GM18505 (cell line): ENCODE results near the gene DPP10.

ENCODE experiments used
- ATAC-seq: cut with Tn5 transposase; IDR thresholded peaks from one replicate; pipeline ENCODE4 v1.9.1; 2021; ENCODE audit not compliant: unreplicated experiment
- POLR2A ChIP-seq: IDR thresholded peaks from 4 replicates; pipeline ENCODE4 v1.6.1; 2011; ENCODE audit warnings: borderline replicate concordance; ENCODE audit not compliant: insufficient read depth, insufficient read length; ENCODE audit errors: extremely low read depth

Gene DPP10

GRCh38 chr2:115558725-115559124, 1116.3 kb downstream of the DPP10 start:
- ATAC-seq: no peak
- no peak for TF ChIP-seq POLR2A

GRCh38 chr2:115560666-115561065, 1118.2 kb downstream of the DPP10 start:
- TF ChIP-seq POLR2A: no peak

GRCh38 chr2:115568643-115569042, 1126.2 kb downstream of the DPP10 start:
- no peak for ATAC-seq
- no peak for TF ChIP-seq POLR2A

More at GRCh38 chr2:115560666-115561065, 1118.2 kb downstream of the DPP10 start:
- ATAC-seq: no peak

- no peak for ATAC-seq
- TF ChIP-seq POLR2A: no peak
These were observed 1127.1 kb downstream of the DPP10 start for GRCh38 chr2:115569547-115569946.

- no peak for TF ChIP-seq POLR2A
- ATAC-seq: no peak
These were observed 1130.3 kb downstream of the DPP10 start for GRCh38 chr2:115572746-115573145.

- no peak for TF ChIP-seq POLR2A
These were observed 1131.3 kb downstream of the DPP10 start for GRCh38 chr2:115573756-115574155.

GRCh38 chr2:115574667-115575066, 1132.2 kb downstream of the DPP10 start:
- ATAC-seq: no peak

More at GRCh38 chr2:115573756-115574155, 1131.3 kb downstream of the DPP10 start:
- ATAC-seq: no peak

GRCh38 chr2:115580784-115581183, 1138.3 kb downstream of the DPP10 start:
- no peak for ATAC-seq

More at GRCh38 chr2:115574667-115575066, 1132.2 kb downstream of the DPP10 start:
- no peak for TF ChIP-seq POLR2A

GRCh38 chr2:115584507-115584906, 1142.1 kb downstream of the DPP10 start:
- TF ChIP-seq POLR2A: no peak
- ATAC-seq: no peak

More at GRCh38 chr2:115580784-115581183, 1138.3 kb downstream of the DPP10 start:
- no peak for TF ChIP-seq POLR2A

- no peak for TF ChIP-seq POLR2A
- ATAC-seq: no peak
These were observed 1154.4 kb downstream of the DPP10 start for GRCh38 chr2:115596659-115597375.

- ATAC-seq: no peak
- no peak for TF ChIP-seq POLR2A
These were observed 1160.8 kb downstream of the DPP10 start for GRCh38 chr2:115603285-115603684.

GRCh38 chr2:115606350-115606749, 1163.9 kb downstream of the DPP10 start:
- no peak for TF ChIP-seq POLR2A

GRCh38 chr2:115609978-115610377, 1167.5 kb downstream of the DPP10 start:
- ATAC-seq: no peak
- TF ChIP-seq POLR2A: no peak

More at GRCh38 chr2:115606350-115606749, 1163.9 kb downstream of the DPP10 start:
- ATAC-seq: no peak

GRCh38 chr2:115610888-115611287, 1168.4 kb downstream of the DPP10 start:
- TF ChIP-seq POLR2A: no peak
- ATAC-seq: no peak

GRCh38 chr2:115624332-115624731, 1181.9 kb downstream of the DPP10 start:
- TF ChIP-seq POLR2A: no peak
- ATAC-seq: no peak

GRCh38 chr2:115634578-115634977, 1192.1 kb downstream of the DPP10 start:
- TF ChIP-seq POLR2A: no peak
- ATAC-seq: no peak
